HCT116 (cell line): ENCODE measurements around the gene PTPN23. TPM values are rescaled to one million over a fixed set of nuclear protein-coding genes. Genes with fewer than 3 reads are reported as not detected.

ENCODE experiments used
- ATAC-seq: fragments of 200-7000 bp; cut with Tn5 transposase; 2 replicates; pipeline ENCODE4 v1.9.1; 2020; ENCODE audit warnings: mild to moderate bottlenecking, moderate library complexity
- BruUV-seq: library from RNA; stranded (reverse); fragments of 400-500 nt; replicated peaks from 2 replicates; lab custom pipeline; 2021; lab: Mats Ljungman, UMichigan
- CTCF ChIA-PET: fragments of 300-600 bp; sonication (Branson Sonifier 250); formaldehyde crosslinking; loops from one replicate; lab custom pipeline; 2021; ENCODE audit warnings: antibody characterized with exemption; lab: Charles Lee
- POLR2A ChIA-PET: fragments of 300-600, 350-600 bp; sonication (Branson Sonifier 250); formaldehyde crosslinking; loops from one replicate; lab custom pipeline; 2021; ENCODE audit warnings: antibody characterized with exemption; lab: Charles Lee
- RAD21 ChIA-PET, 2 experiments: fragments of 300-600 bp; sonication (Branson Sonifier 250); formaldehyde crosslinking; loops; one replicate each; lab custom pipeline; 2023; ENCODE audit warnings: low total read pairs in 2 of 2; ENCODE audit not compliant: uncharacterized antibody in 2 of 2, unreplicated experiment in 2 of 2, low non-redundant PET in 1 of 2; lab: Charles Lee
- DNase-seq: peaks from one replicate; pipeline ENCODE4 v3.0.0-alpha.2; 2010; ENCODE audit warnings: low read depth, low spot score
- H2AFZ ChIP-seq: fragments of 200-600 bp; shearing (Covaris generic), sonication (generic); 2 replicates; pipeline ENCODE4 v1.6.1; 2017; ENCODE audit warnings: low read depth, mixed run types, mixed read lengths, antibody characterized with exemption, low read length; ENCODE audit not compliant: poor library complexity, severe bottlenecking
- H3K27ac ChIP-seq: 2 replicates; pipeline ENCODE4 v1.5.1; 2012; ENCODE audit warnings: low read depth, low read length
- H3K27me3 ChIP-seq: fragments of 200-600 bp; sonication (generic); 2 replicates; pipeline ENCODE4 v1.6.1; 2016; ENCODE audit warnings: mixed run types, low read length, mixed read lengths; ENCODE audit not compliant: insufficient read depth
- H3K36me3 ChIP-seq, 2 experiments: fragments of 200-500 bp in 1 of 2; fragments of 200-600 bp in 1 of 2; sonication (Bioruptor generic) in 1 of 2; sonication (generic) in 1 of 2; 2 replicates each; pipeline versions ENCODE4 v1.5.1 to v1.6.1; 2014 to 2016; ENCODE audit warnings: low read length in 2 of 2, inconsistent platforms in 1 of 2, mixed read lengths in 1 of 2, mixed run types in 1 of 2; ENCODE audit not compliant: insufficient read depth in 2 of 2, control insufficient read depth in 1 of 2
- H3K4me1 ChIP-seq, 2 experiments: fragments of 200-600 bp in 1 of 2; sonication (generic) in 1 of 2; 2 replicates each; pipeline versions ENCODE4 v1.5.1 to v1.6.1; 2012 to 2017; ENCODE audit warnings: low read length in 2 of 2, inconsistent platforms in 1 of 2, mild to moderate bottlenecking in 1 of 2, mixed read lengths in 1 of 2, mixed run types in 1 of 2, moderate library complexity in 1 of 2; ENCODE audit not compliant: insufficient read depth in 2 of 2, control insufficient read depth in 1 of 2
- H3K4me2 ChIP-seq: fragments of 200-600 bp; sonication (generic); 2 replicates; pipeline ENCODE4 v1.6.1; 2017; ENCODE audit warnings: mixed run types, low read length, mixed read lengths
- H3K4me3 ChIP-seq, 2 experiments: fragments of 200-600 bp in 1 of 2; sonication (generic) in 1 of 2; replicated peaks in 1 of 2; 2 replicates each; pipeline ENCODE4 v1.5.1; 2011 to 2016; ENCODE audit warnings: low read length in 2 of 2, control low read depth in 1 of 2, low read depth in 1 of 2, mild to moderate bottlenecking in 1 of 2, mixed read lengths in 1 of 2, mixed run types in 1 of 2
- H3K79me2 ChIP-seq: fragments of 200-600 bp; sonication (generic); 2 replicates; pipeline ENCODE4 v1.6.1; 2017; ENCODE audit warnings: mild to moderate bottlenecking, mixed run types, low read length, moderate library complexity, mixed read lengths; ENCODE audit not compliant: insufficient read depth
- H3K9ac ChIP-seq: fragments of 200-600 bp; sonication (generic); 2 replicates; pipeline ENCODE4 v1.6.1; 2016; ENCODE audit warnings: low read length, mixed read lengths
- H3K9me2 ChIP-seq: fragments of 200-600 bp; sonication (generic), shearing (Covaris generic); 2 replicates; pipeline ENCODE4 v1.6.1; 2017; ENCODE audit warnings: mixed run types, mild to moderate bottlenecking, moderate library complexity; ENCODE audit not compliant: insufficient read depth
- H3K9me3 ChIP-seq, 2 experiments: fragments of 200-500 bp in 1 of 2; fragments of 200-600 bp in 1 of 2; sonication (Bioruptor generic) in 1 of 2; sonication (generic) in 1 of 2; 2 replicates each; pipeline ENCODE4 v1.6.1; 2014 to 2017; ENCODE audit warnings: low read length in 2 of 2, mixed read lengths in 2 of 2, inconsistent platforms in 1 of 2, low read depth in 1 of 2, mild to moderate bottlenecking in 1 of 2, mixed run types in 1 of 2, moderate library complexity in 1 of 2; ENCODE audit not compliant: control insufficient read depth in 1 of 2, insufficient read depth in 1 of 2
- H4K20me1 ChIP-seq: fragments of 200-600 bp; sonication (generic), shearing (Covaris generic); 2 replicates; pipeline ENCODE4 v1.6.1; 2017; ENCODE audit warnings: mixed run types, mild to moderate bottlenecking, moderate library complexity; ENCODE audit not compliant: insufficient read depth
- ELF1 ChIP-seq: IDR thresholded peaks from 2 replicates; pipeline ENCODE4 v1.6.1; 2012; ENCODE audit warnings: low read depth, borderline replicate concordance
- JUND ChIP-seq: IDR thresholded peaks from 2 replicates; pipeline ENCODE4 v1.6.1; 2012
- POLR2AphosphoS5 ChIP-seq: IDR thresholded peaks from 2 replicates; pipeline ENCODE4 v1.6.1; 2011; ENCODE audit warnings: mild to moderate bottlenecking, low read depth, low read length, moderate library complexity
- SIN3A ChIP-seq: IDR thresholded peaks from 2 replicates; pipeline ENCODE4 v1.6.1; 2012; ENCODE audit warnings: low read depth
- YY1 ChIP-seq: IDR thresholded peaks from 2 replicates; pipeline ENCODE4 v1.6.1; 2011; ENCODE audit warnings: low read length, low read depth, moderate library complexity, mild to moderate bottlenecking; ENCODE audit not compliant: insufficient replicate concordance; ENCODE audit errors: extremely low read depth
- ZBTB33 ChIP-seq: IDR thresholded peaks from 2 replicates; pipeline ENCODE4 v1.6.1; 2011; ENCODE audit warnings: mild to moderate bottlenecking, low read length, moderate library complexity; ENCODE audit not compliant: insufficient replicate concordance; ENCODE audit errors: extremely low read depth
- ZNF274 ChIP-seq: fragments of 200-500 bp; sonication (Bioruptor generic); IDR thresholded peaks from 2 replicates; pipeline ENCODE4 v1.6.1; 2014; ENCODE audit warnings: mild to moderate bottlenecking, low read depth, low read length, inconsistent platforms
- intact Hi-C: fragments of 100-400 bp; cut with micrococcal nuclease; formaldehyde crosslinking; loops from 2 replicates; pipeline ENCODE4 v1.10.0; 2022
- total RNA-seq: library from RNA; stranded (reverse); gene quantifications from one replicate; pipeline ENCODE4 v1.2.1, GENCODE V29; 2021; ENCODE audit not compliant: unreplicated experiment

Gene PTPN23
- total RNA-seq, 1 experiment from 2014 or later: 56.5 TPM

GRCh38 chr3:47441796-47442551 is 61.2 kb downstream of the PTPN23 start:
- H3K36me3 ChIP-seq: peaks cover 8 to 9% of the 10 kb centered on the region in 2 experiments; a peak in 2 of 4 replicates
- CTCF ChIA-PET: no interaction called here
- H3K27ac ChIP-seq: no peak overlapping the region
- ATAC-seq (no peak), DNase-seq (no peak)
- RAD21 ChIA-PET: no interaction called here
- TSS peak; percentile 27 for BruUV-seq
- no peaks in the 10 kb centered on the region for H3K27me3 ChIP-seq
- intact Hi-C loops: no loop called here
- H3K4me1 ChIP-seq: peaks cover 9 to 17% of the 10 kb centered on the region in 2 experiments
- no peak overlapping the region for H2AFZ ChIP-seq
- no peak overlapping the region for H3K9ac ChIP-seq
- H4K20me1 ChIP-seq: no peaks in the 10 kb centered on the region
- H3K79me2 ChIP-seq: peaks cover 16% of the 10 kb centered on the region; the same call in 1 of the 2 replicates
- TF ChIP-seq JUND: no peak
- no peak for TF ChIP-seq ZNF274
- no peak for TF ChIP-seq YY1
- TF ChIP-seq ELF1: no peak
- TF ChIP-seq ZBTB33: no peak
- TF ChIP-seq, all 23 proteins: peak for 0
- Histone ChIP-seq H3K9me2 (no peaks in the 10 kb centered on the region), H3K4me3 (no peak overlapping the region), H3K4me2 (no peak overlapping the region), H3K9me3 (no peaks in the 10 kb centered on the region)
- POLR2A ChIA-PET: no interaction called here

GRCh38 chr3:47443611-47443995 is 62.8 kb downstream of the PTPN23 start:
- H3K36me3 ChIP-seq: peaks cover 4 to 6% of the 10 kb centered on the region in 2 experiments; a peak in 2 of 4 replicates
- POLR2A ChIA-PET: no interaction called here
- 0 out of 2 replicates have a peak overlapping the region, but pooled peaks have one; percentile 10 for H3K27ac ChIP-seq
- no peaks in the 10 kb centered on the region for H3K9me2 ChIP-seq
- H3K4me2 ChIP-seq: peak overlapping the region; percentile 35
- no peaks in the 10 kb centered on the region for H4K20me1 ChIP-seq
- H3K4me1 ChIP-seq: peaks cover 9 to 23% of the 10 kb centered on the region in 2 experiments
- H3K9ac ChIP-seq: no peak overlapping the region
- no peak overlapping the region for H2AFZ ChIP-seq
- intact Hi-C loops: no loop called here
- H3K9me3 ChIP-seq: 0 out of 4 replicates have a peak, but pooled peaks cover 0 to 3% of the 10 kb centered on the region in 2 experiments
- H3K79me2 ChIP-seq: peaks cover 28% of the 10 kb centered on the region
- no TSS peak for BruUV-seq
- ATAC-seq (0 out of 2 replicates have a peak, but pooled peaks have one; percentile 33), DNase-seq (no peak)
- RAD21 ChIA-PET: no interaction called here
- no peak for TF ChIP-seq POLR2AphosphoS5
- TF ChIP-seq SIN3A: no peak
- H3K27me3 ChIP-seq: no peaks in the 10 kb centered on the region
- CTCF ChIA-PET: no interaction called here
- no peak overlapping the region for H3K4me3 ChIP-seq
